HCT116 (cell line): ENCODE results near the gene BCAP31. TPM values are rescaled to one million over a fixed set of nuclear protein-coding genes. Genes with fewer than 3 reads are reported as not detected.

ENCODE experiments used
- ATAC-seq: fragments of 200-7000 bp; cut with Tn5 transposase; 2 replicates; pipeline ENCODE4 v1.9.1; 2020; ENCODE audit warnings: mild to moderate bottlenecking, moderate library complexity
- BruUV-seq: library from RNA; stranded (reverse); fragments of 400-500 nt; replicated peaks from 2 replicates; lab custom pipeline; 2021; lab: Mats Ljungman, UMichigan
- CTCF ChIA-PET: fragments of 300-600 bp; sonication (Branson Sonifier 250); formaldehyde crosslinking; loops from one replicate; lab custom pipeline; 2021; ENCODE audit warnings: antibody characterized with exemption; lab: Charles Lee
- POLR2A ChIA-PET: fragments of 300-600, 350-600 bp; sonication (Branson Sonifier 250); formaldehyde crosslinking; loops from one replicate; lab custom pipeline; 2021; ENCODE audit warnings: antibody characterized with exemption; lab: Charles Lee
- RAD21 ChIA-PET, 2 experiments: fragments of 300-600 bp; sonication (Branson Sonifier 250); formaldehyde crosslinking; loops; one replicate each; lab custom pipeline; 2023; ENCODE audit warnings: low total read pairs in 2 of 2; ENCODE audit not compliant: uncharacterized antibody in 2 of 2, unreplicated experiment in 2 of 2, low non-redundant PET in 1 of 2; lab: Charles Lee
- DNase-seq: peaks from one replicate; pipeline ENCODE4 v3.0.0-alpha.2; 2010; ENCODE audit warnings: low read depth, low spot score
- H2AFZ ChIP-seq: fragments of 200-600 bp; shearing (Covaris generic), sonication (generic); 2 replicates; pipeline ENCODE4 v1.6.1; 2017; ENCODE audit warnings: low read depth, mixed run types, mixed read lengths, antibody characterized with exemption, low read length; ENCODE audit not compliant: poor library complexity, severe bottlenecking
- H3K27ac ChIP-seq: 2 replicates; pipeline ENCODE4 v1.5.1; 2012; ENCODE audit warnings: low read depth, low read length
- H3K27me3 ChIP-seq: fragments of 200-600 bp; sonication (generic); 2 replicates; pipeline ENCODE4 v1.6.1; 2016; ENCODE audit warnings: mixed run types, low read length, mixed read lengths; ENCODE audit not compliant: insufficient read depth
- H3K36me3 ChIP-seq, 2 experiments: fragments of 200-500 bp in 1 of 2; fragments of 200-600 bp in 1 of 2; sonication (Bioruptor generic) in 1 of 2; sonication (generic) in 1 of 2; 2 replicates each; pipeline versions ENCODE4 v1.5.1 to v1.6.1; 2014 to 2016; ENCODE audit warnings: low read length in 2 of 2, inconsistent platforms in 1 of 2, mixed read lengths in 1 of 2, mixed run types in 1 of 2; ENCODE audit not compliant: insufficient read depth in 2 of 2, control insufficient read depth in 1 of 2
- H3K4me1 ChIP-seq, 2 experiments: fragments of 200-600 bp in 1 of 2; sonication (generic) in 1 of 2; 2 replicates each; pipeline versions ENCODE4 v1.5.1 to v1.6.1; 2012 to 2017; ENCODE audit warnings: low read length in 2 of 2, inconsistent platforms in 1 of 2, mild to moderate bottlenecking in 1 of 2, mixed read lengths in 1 of 2, mixed run types in 1 of 2, moderate library complexity in 1 of 2; ENCODE audit not compliant: insufficient read depth in 2 of 2, control insufficient read depth in 1 of 2
- H3K4me2 ChIP-seq: fragments of 200-600 bp; sonication (generic); 2 replicates; pipeline ENCODE4 v1.6.1; 2017; ENCODE audit warnings: mixed run types, low read length, mixed read lengths
- H3K4me3 ChIP-seq, 2 experiments: fragments of 200-600 bp in 1 of 2; sonication (generic) in 1 of 2; replicated peaks in 1 of 2; 2 replicates each; pipeline ENCODE4 v1.5.1; 2011 to 2016; ENCODE audit warnings: low read length in 2 of 2, control low read depth in 1 of 2, low read depth in 1 of 2, mild to moderate bottlenecking in 1 of 2, mixed read lengths in 1 of 2, mixed run types in 1 of 2
- H3K79me2 ChIP-seq: fragments of 200-600 bp; sonication (generic); 2 replicates; pipeline ENCODE4 v1.6.1; 2017; ENCODE audit warnings: mild to moderate bottlenecking, mixed run types, low read length, moderate library complexity, mixed read lengths; ENCODE audit not compliant: insufficient read depth
- H3K9ac ChIP-seq: fragments of 200-600 bp; sonication (generic); 2 replicates; pipeline ENCODE4 v1.6.1; 2016; ENCODE audit warnings: low read length, mixed read lengths
- H3K9me2 ChIP-seq: fragments of 200-600 bp; sonication (generic), shearing (Covaris generic); 2 replicates; pipeline ENCODE4 v1.6.1; 2017; ENCODE audit warnings: mixed run types, mild to moderate bottlenecking, moderate library complexity; ENCODE audit not compliant: insufficient read depth
- H3K9me3 ChIP-seq, 2 experiments: fragments of 200-500 bp in 1 of 2; fragments of 200-600 bp in 1 of 2; sonication (Bioruptor generic) in 1 of 2; sonication (generic) in 1 of 2; 2 replicates each; pipeline ENCODE4 v1.6.1; 2014 to 2017; ENCODE audit warnings: low read length in 2 of 2, mixed read lengths in 2 of 2, inconsistent platforms in 1 of 2, low read depth in 1 of 2, mild to moderate bottlenecking in 1 of 2, mixed run types in 1 of 2, moderate library complexity in 1 of 2; ENCODE audit not compliant: control insufficient read depth in 1 of 2, insufficient read depth in 1 of 2
- H4K20me1 ChIP-seq: fragments of 200-600 bp; sonication (generic), shearing (Covaris generic); 2 replicates; pipeline ENCODE4 v1.6.1; 2017; ENCODE audit warnings: mixed run types, mild to moderate bottlenecking, moderate library complexity; ENCODE audit not compliant: insufficient read depth
- CBX3 ChIP-seq: IDR thresholded peaks from 2 replicates; pipeline ENCODE4 v1.6.1; 2012; ENCODE audit warnings: low read depth
- EGR1 ChIP-seq: IDR thresholded peaks from 2 replicates; pipeline ENCODE4 v1.6.1; 2012; ENCODE audit warnings: low read depth
- ELF1 ChIP-seq: IDR thresholded peaks from 2 replicates; pipeline ENCODE4 v1.6.1; 2012; ENCODE audit warnings: low read depth, borderline replicate concordance
- EZH2phosphoT487 ChIP-seq: fragments of 200-600 bp; IDR thresholded peaks from 2 replicates; pipeline ENCODE4 v1.6.1; 2018; ENCODE audit warnings: antibody characterized with exemption, borderline replicate concordance
- FOSL1 ChIP-seq: IDR thresholded peaks from 2 replicates; pipeline ENCODE4 v1.6.1; 2012; ENCODE audit warnings: low read depth
- POLR2A ChIP-seq: IDR thresholded peaks from 2 replicates; pipeline ENCODE4 v1.7.0; 2011; ENCODE audit warnings: borderline replicate concordance; ENCODE audit not compliant: insufficient read depth, insufficient read length; ENCODE audit errors: extremely low read depth
- RAD21 ChIP-seq: IDR thresholded peaks from 2 replicates; pipeline ENCODE4 v1.6.1; 2012; ENCODE audit warnings: low read depth, mild to moderate bottlenecking
- SP1 ChIP-seq: IDR thresholded peaks from 2 replicates; pipeline ENCODE4 v1.6.1; 2012; ENCODE audit warnings: low read depth
- TCF7L2 ChIP-seq: IDR thresholded peaks from 2 replicates; pipeline ENCODE4 v1.7.0; 2011; ENCODE audit warnings: borderline replicate concordance, inconsistent platforms; ENCODE audit not compliant: insufficient read depth, insufficient read length; ENCODE audit errors: extremely low read depth
- intact Hi-C: fragments of 100-400 bp; cut with micrococcal nuclease; formaldehyde crosslinking; loops from 2 replicates; pipeline ENCODE4 v1.10.0; 2022
- total RNA-seq: library from RNA; stranded (reverse); gene quantifications from one replicate; pipeline ENCODE4 v1.2.1, GENCODE V29; 2021; ENCODE audit not compliant: unreplicated experiment
- TF ChIP-seq, protein P1 (sequence below): IDR thresholded peaks from 2 replicates; pipeline ENCODE4 v1.6.1; 2012
- TF ChIP-seq, protein P2 (sequence below): IDR thresholded peaks from 2 replicates; pipeline ENCODE4 v1.6.1; 2012; ENCODE audit warnings: low read depth
- TF ChIP-seq, protein P3 (sequence below), 3 experiments: fragments of 200-600 bp in 1 of 3; sonication (generic) in 1 of 3; IDR thresholded peaks in 2 of 3; conservative IDR thresholded peaks in 1 of 3; 2 replicates each; pipeline ENCODE4 v1.5.1; 2012 to 2017; ENCODE audit warnings: low read depth in 2 of 3, low read length in 2 of 3, antibody characterized with exemption in 1 of 3, borderline replicate concordance in 1 of 3, control low read depth in 1 of 3, mild to moderate bottlenecking in 1 of 3, mixed read lengths in 1 of 3, mixed run types in 1 of 3, moderate library complexity in 1 of 3; ENCODE audit not compliant: insufficient read depth in 1 of 3

BCAP31 gene
- total RNA-seq, 1 experiment from 2014 or later, result 185 TPM

DNA sequence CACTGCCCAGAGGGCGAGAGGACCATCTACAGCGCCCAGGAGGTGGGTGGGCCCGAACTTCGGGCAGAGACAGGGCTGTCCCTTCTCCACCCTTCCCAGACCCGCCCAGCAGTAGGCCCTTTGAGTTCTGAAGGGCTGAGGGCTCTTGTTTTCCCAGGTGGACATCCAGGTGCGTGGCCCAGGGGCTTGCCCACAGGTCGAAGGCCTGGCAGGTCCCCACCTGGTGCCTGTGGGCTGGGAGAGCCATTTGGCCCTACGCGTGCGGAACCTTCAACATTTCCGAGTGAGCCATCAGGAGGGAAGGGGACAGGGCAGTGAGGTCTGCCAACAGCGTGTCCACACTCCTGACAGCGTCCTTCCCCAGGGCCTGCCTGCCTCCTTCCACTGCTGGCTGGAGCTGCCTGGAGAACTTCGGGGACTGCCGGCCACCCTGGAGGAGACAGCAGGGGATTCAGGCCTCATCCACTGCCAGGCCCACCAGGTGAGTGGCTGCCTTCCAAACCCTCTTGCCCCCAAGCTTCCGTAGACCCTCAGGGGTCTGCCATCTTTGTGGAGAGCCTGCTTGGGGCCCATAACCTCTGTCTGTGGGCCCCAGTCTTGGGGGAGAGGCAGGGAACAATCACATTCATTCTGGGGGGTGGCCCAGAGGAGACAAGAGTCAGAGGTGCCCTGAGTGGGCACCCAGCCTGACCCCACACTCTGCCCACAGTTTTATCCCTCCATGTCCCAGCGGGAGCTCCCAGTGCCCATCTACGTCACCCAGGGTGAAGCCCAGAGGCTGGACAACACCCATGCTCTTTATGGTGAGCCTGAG is 46.6 kb upstream of the BCAP31 start:
- intact Hi-C loops, result no loop called here
- no peak overlapping the region for H3K27ac ChIP-seq
- RAD21 ChIA-PET, result no interaction called here
- H2AFZ ChIP-seq, result no peak overlapping the region
- H3K9ac ChIP-seq, result no peak overlapping the region
- CTCF ChIA-PET, result no interaction called here
- H3K4me3 ChIP-seq, result no peak overlapping the region
- BruUV-seq, result no TSS peak
- H3K79me2 ChIP-seq, result no peaks in the 10 kb centered on the region
- H3K36me3 ChIP-seq, result no peaks in the 10 kb centered on the region
- ATAC-seq (no peak), DNase-seq (no peak)
- no peaks in the 10 kb centered on the region for H3K9me3 ChIP-seq
- no peaks in the 10 kb centered on the region for H3K9me2 ChIP-seq
- TF ChIP-seq, protein P1, sequence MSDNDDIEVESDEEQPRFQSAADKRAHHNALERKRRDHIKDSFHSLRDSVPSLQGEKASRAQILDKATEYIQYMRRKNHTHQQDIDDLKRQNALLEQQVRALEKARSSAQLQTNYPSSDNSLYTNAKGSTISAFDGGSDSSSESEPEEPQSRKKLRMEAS, result no peak
- POLR2A ChIA-PET, result no interaction called here
- H3K27me3 ChIP-seq, result no peaks in the 10 kb centered on the region
- H3K4me2 ChIP-seq, result no peak overlapping the region
- H4K20me1 ChIP-seq, result no peaks in the 10 kb centered on the region
- H3K4me1 ChIP-seq, result no peaks in the 10 kb centered on the region; a peak in 1 of 4 replicates

DNA sequence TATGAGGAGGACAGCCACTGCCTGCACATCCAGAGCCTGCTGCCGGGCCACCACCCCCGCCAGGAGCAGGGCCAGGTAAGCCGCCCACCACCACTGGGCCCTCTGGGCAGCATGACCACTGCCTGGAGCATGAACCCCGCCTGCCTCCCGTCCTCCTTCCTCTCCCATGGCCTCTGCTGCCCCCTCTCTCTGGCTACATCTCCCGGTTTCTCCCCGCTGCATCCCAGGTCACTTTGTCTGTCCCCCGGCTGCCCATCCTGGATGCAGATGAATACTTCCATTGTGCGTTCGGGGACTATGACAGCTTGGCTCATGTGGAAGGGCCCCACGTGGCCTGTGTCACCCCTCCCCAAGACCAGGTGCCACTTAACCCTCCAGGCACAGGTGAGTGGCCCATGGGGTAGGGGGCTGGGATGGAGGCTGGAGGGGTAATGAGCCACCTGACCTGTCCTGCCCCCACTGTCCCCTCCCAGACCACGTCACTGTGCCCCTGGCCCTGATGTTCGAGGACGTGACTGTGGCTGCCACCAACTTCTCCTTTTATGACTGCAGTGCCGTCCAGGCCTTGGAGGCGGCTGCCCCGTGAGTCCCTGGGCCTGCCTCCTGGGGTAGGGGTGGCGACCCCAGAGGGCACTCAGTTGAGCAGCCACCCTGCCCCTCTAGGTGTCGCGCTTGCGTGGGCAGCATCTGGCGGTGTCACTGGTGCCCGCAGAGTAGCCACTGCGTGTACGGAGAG is 45.8 kb upstream of the BCAP31 start:
- Histone ChIP-seq H3K4me3 (no peak overlapping the region), H3K27me3 (no peaks in the 10 kb centered on the region), H3K9ac (no peak overlapping the region), H3K4me2 (no peak overlapping the region), H3K27ac (no peak overlapping the region), H2AFZ (no peak overlapping the region), H3K36me3 (no peaks in the 10 kb centered on the region), H3K4me1 (no peaks in the 10 kb centered on the region; a peak in 1 of 4 replicates), H3K9me3 (no peaks in the 10 kb centered on the region), H4K20me1 (no peaks in the 10 kb centered on the region), H3K9me2 (no peaks in the 10 kb centered on the region), H3K79me2 (no peaks in the 10 kb centered on the region)
- RAD21 ChIA-PET, result no interaction called here
- no peak for ATAC-seq
- BruUV-seq, result no TSS peak
- POLR2A ChIA-PET, result no interaction called here
- CTCF ChIA-PET, result no interaction called here
- intact Hi-C loops, result no loop called here
- DNase-seq, result no peak
- TF ChIP-seq SP1, result no peak
- no peak for TF ChIP-seq TCF7L2
- TF ChIP-seq, protein P2, sequence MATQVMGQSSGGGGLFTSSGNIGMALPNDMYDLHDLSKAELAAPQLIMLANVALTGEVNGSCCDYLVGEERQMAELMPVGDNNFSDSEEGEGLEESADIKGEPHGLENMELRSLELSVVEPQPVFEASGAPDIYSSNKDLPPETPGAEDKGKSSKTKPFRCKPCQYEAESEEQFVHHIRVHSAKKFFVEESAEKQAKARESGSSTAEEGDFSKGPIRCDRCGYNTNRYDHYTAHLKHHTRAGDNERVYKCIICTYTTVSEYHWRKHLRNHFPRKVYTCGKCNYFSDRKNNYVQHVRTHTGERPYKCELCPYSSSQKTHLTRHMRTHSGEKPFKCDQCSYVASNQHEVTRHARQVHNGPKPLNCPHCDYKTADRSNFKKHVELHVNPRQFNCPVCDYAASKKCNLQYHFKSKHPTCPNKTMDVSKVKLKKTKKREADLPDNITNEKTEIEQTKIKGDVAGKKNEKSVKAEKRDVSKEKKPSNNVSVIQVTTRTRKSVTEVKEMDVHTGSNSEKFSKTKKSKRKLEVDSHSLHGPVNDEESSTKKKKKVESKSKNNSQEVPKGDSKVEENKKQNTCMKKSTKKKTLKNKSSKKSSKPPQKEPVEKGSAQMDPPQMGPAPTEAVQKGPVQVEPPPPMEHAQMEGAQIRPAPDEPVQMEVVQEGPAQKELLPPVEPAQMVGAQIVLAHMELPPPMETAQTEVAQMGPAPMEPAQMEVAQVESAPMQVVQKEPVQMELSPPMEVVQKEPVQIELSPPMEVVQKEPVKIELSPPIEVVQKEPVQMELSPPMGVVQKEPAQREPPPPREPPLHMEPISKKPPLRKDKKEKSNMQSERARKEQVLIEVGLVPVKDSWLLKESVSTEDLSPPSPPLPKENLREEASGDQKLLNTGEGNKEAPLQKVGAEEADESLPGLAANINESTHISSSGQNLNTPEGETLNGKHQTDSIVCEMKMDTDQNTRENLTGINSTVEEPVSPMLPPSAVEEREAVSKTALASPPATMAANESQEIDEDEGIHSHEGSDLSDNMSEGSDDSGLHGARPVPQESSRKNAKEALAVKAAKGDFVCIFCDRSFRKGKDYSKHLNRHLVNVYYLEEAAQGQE, result no peak
- TF ChIP-seq, protein P1, result no peak
- no peak for TF ChIP-seq EGR1
- no peak for TF ChIP-seq CBX3
- TF ChIP-seq POLR2A, result no peak
- TF ChIP-seq FOSL1, result no peak
- no peak for TF ChIP-seq RAD21
- TF ChIP-seq EZH2phosphoT487, result no peak
- TF ChIP-seq, protein P3, sequence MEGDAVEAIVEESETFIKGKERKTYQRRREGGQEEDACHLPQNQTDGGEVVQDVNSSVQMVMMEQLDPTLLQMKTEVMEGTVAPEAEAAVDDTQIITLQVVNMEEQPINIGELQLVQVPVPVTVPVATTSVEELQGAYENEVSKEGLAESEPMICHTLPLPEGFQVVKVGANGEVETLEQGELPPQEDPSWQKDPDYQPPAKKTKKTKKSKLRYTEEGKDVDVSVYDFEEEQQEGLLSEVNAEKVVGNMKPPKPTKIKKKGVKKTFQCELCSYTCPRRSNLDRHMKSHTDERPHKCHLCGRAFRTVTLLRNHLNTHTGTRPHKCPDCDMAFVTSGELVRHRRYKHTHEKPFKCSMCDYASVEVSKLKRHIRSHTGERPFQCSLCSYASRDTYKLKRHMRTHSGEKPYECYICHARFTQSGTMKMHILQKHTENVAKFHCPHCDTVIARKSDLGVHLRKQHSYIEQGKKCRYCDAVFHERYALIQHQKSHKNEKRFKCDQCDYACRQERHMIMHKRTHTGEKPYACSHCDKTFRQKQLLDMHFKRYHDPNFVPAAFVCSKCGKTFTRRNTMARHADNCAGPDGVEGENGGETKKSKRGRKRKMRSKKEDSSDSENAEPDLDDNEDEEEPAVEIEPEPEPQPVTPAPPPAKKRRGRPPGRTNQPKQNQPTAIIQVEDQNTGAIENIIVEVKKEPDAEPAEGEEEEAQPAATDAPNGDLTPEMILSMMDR (IDR thresholded peaks at IDR 0.05 in 2 of 3, conservative IDR thresholded peaks at IDR 0.05 in 1 of 3; ENCODE audit: borderline replicate concordance in 1 of 3, insufficient read depth in 1 of 3, low read depth in 2 of 3, low read length in 2 of 3), result no peak
- no peak for TF ChIP-seq ELF1
